ENCODE results near the gene SPSB2.
A peak's percentile ranks its signal among the peaks of the same experiment; 100 is the strongest.

SPSB2 gene

DNA sequence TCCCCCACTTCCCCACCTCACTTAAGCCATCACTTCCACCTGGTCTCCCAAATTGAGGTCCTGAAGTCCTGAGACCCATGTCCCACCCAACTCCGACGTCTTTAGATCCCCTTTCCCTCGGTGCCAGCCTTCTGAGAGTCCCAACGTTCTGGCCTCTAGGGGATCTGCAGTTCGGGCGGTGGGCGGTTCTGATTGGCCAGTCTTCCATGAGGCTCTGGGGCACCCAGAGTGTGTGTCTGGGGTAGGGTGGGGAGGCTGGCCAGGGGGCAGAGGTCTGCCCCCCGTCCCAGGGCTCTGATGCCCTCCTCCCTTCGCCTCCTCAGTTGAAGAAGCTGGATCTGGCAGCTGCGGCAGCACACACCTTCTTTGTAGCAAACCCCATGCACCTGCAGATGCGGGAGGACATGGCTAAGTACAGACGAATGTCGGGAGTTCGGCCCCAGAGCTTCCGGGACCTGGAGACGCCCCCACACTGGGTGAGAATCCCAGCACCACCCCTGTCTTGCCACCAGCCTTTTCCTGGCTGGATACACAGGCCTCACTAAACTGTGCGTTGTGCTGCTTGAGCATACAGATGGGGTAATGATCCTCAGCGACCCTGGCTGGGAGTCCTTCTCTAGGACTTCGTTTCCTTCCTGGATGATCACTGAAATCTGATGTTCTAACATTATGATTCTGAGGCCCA lies 43.4 kb downstream of the SPSB2 start:
- no peak for DNase-seq (ENCODE audit: low read depth, low spot score)
- H3K9me3 ChIP-seq (ENCODE audit: low read depth, low read length), result no peaks in the 10 kb centered on the region
- peak overlapping the region; percentile 72 for H3K9ac ChIP-seq (ENCODE audit: insufficient read length)
- no peak overlapping the region for H3K27ac ChIP-seq
- TF ChIP-seq FOXP2 (optimal IDR thresholded peaks at IDR 0.05; ENCODE audit: control extremely low read depth, extremely low read length, insufficient read depth) (no peak), POLR2AphosphoS5 (IDR thresholded peaks at IDR 0.05; ENCODE audit: borderline replicate concordance, low read depth, low read length) (0 out of 2 replicates have a peak, but pooled peaks have one; percentile 18)
- peak overlapping the region; percentile 93 for H3K4me3 ChIP-seq
- peaks cover 5% of the 10 kb centered on the region; the same call in 1 of the 2 replicates for H3K36me3 ChIP-seq (ENCODE audit: insufficient read depth, low read length)

DNA sequence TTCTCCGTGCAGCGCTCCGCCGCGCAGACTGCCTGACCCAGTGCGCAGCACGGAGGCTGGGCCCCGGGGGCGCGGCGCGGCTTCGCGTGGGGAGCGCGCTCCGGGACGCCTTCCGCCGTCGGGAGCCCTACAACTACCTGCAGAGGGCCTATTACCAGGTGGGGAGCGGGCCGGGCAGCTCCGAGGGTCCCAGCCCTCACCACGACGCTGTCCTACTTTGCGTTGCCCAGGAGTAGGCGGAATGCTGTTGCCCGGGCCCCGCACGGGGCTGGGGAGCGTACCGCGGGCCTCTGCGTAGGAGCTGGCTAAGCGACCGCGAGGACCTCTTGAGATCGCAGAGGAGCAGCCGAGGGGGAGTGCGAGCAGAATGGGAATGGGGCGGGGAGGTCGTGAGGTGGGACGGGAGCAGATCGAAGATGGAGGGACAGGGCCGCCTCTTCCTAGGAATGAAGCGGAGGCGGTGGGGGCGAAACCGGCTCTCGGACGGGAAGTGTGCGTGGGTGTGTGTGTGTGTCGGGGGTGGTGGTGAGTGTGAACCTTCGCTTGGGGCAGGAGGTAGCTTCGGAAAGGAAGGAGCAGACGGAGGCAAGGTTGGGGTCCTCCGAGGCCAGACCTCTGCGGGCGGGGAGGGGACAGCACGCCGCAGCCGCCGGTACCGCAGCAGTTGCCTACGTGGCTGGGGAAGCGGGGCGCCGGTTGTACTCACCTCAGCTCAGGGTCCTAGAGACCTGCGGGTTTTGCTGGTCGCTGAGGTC lies 44.1 kb downstream of the SPSB2 start:
- H3K9me3 ChIP-seq (ENCODE audit: low read depth, low read length), result no peaks in the 10 kb centered on the region
- peaks cover 5% of the 10 kb centered on the region; the same call in 1 of the 2 replicates for H3K36me3 ChIP-seq (ENCODE audit: insufficient read depth, low read length)
- no peak for DNase-seq (ENCODE audit: low read depth, low spot score)
- peak overlapping the region; percentile 72 for H3K9ac ChIP-seq (ENCODE audit: insufficient read length)
- peak overlapping the region; percentile 93 for H3K4me3 ChIP-seq
- H3K27ac ChIP-seq, result no peak overlapping the region
- no peak for TF ChIP-seq FOXP2 (optimal IDR thresholded peaks at IDR 0.05; ENCODE audit: control extremely low read depth, extremely low read length, insufficient read depth)
- TF ChIP-seq EZH2 (IDR thresholded peaks at IDR 0.05), result no peak
- TF ChIP-seq POLR2AphosphoS5 (IDR thresholded peaks at IDR 0.05; ENCODE audit: borderline replicate concordance, low read depth, low read length), result no peak

GRCh38 chr12:6827982-6828780 lies 44.9 kb downstream of the SPSB2 start, which contains the start of gene P3H3:
P3H3 (plus strand) TSS chr12:6828407; CDS start chr12:6828441, 34 bp downstream.
- Histone ChIP-seq H3K9me3 (ENCODE audit: low read depth, low read length) (no peaks in the 10 kb centered on the region), H3K4me3 (peak within 1 kb of the TSS; percentile 93), H3K9ac (ENCODE audit: insufficient read length) (peak within 1 kb of the TSS; percentile 72), H3K36me3 (ENCODE audit: insufficient read depth, low read length) (peaks cover 5% of the 10 kb centered on the region; the same call in 1 of the 2 replicates), H3K27ac (peak within 1 kb of the TSS; percentile 83)
- no peak for DNase-seq (ENCODE audit: low read depth, low spot score)
- TF ChIP-seq EZH2 (IDR thresholded peaks at IDR 0.05), result no peak
- TF ChIP-seq POLR2AphosphoS5 (IDR thresholded peaks at IDR 0.05; ENCODE audit: borderline replicate concordance, low read depth, low read length), result no peak; the same call in 1 of the 2 replicates
- no peak for TF ChIP-seq FOXP2 (optimal IDR thresholded peaks at IDR 0.05; ENCODE audit: control extremely low read depth, extremely low read length, insufficient read depth)

- peak; percentile 91 for TF ChIP-seq POLR2AphosphoS5 (IDR thresholded peaks at IDR 0.05; ENCODE audit: borderline replicate concordance, low read depth, low read length)
- TF ChIP-seq FOXP2 (optimal IDR thresholded peaks at IDR 0.05; ENCODE audit: control extremely low read depth, extremely low read length, insufficient read depth), result no peak
- no peak for TF ChIP-seq EZH2 (IDR thresholded peaks at IDR 0.05)
- Histone ChIP-seq H3K27ac (peak overlapping the region; percentile 83), H3K9me3 (ENCODE audit: low read depth, low read length) (no peaks in the 10 kb centered on the region), H3K9ac (ENCODE audit: insufficient read length) (peak overlapping the region; percentile 70), H3K4me3 (peak overlapping the region; percentile 74), H3K36me3 (ENCODE audit: insufficient read depth, low read length) (peaks cover 5% of the 10 kb centered on the region; the same call in 1 of the 2 replicates)
- peak; percentile 22 for DNase-seq (ENCODE audit: low read depth, low spot score)
Observed at GRCh38 chr12:6827437-6827911, 45.6 kb downstream of the SPSB2 start.

GRCh38 chr12:6826734-6827436 lies 46.2 kb downstream of the SPSB2 start:
- DNase-seq (ENCODE audit: low read depth, low spot score), result no peak
- peak overlapping the region; percentile 70 for H3K9ac ChIP-seq (ENCODE audit: insufficient read length)
- no peaks in the 10 kb centered on the region for H3K9me3 ChIP-seq (ENCODE audit: low read depth, low read length)
- H3K4me3 ChIP-seq, result peak overlapping the region; percentile 74
- no peak for TF ChIP-seq FOXP2 (optimal IDR thresholded peaks at IDR 0.05; ENCODE audit: control extremely low read depth, extremely low read length, insufficient read depth)
- no peak for TF ChIP-seq EZH2 (IDR thresholded peaks at IDR 0.05)
- no peak for TF ChIP-seq POLR2AphosphoS5 (IDR thresholded peaks at IDR 0.05; ENCODE audit: borderline replicate concordance, low read depth, low read length)
- peak overlapping the region; percentile 83 for H3K27ac ChIP-seq
- peaks cover 4% of the 10 kb centered on the region; the same call in 1 of the 2 replicates for H3K36me3 ChIP-seq (ENCODE audit: insufficient read depth, low read length)

DNA sequence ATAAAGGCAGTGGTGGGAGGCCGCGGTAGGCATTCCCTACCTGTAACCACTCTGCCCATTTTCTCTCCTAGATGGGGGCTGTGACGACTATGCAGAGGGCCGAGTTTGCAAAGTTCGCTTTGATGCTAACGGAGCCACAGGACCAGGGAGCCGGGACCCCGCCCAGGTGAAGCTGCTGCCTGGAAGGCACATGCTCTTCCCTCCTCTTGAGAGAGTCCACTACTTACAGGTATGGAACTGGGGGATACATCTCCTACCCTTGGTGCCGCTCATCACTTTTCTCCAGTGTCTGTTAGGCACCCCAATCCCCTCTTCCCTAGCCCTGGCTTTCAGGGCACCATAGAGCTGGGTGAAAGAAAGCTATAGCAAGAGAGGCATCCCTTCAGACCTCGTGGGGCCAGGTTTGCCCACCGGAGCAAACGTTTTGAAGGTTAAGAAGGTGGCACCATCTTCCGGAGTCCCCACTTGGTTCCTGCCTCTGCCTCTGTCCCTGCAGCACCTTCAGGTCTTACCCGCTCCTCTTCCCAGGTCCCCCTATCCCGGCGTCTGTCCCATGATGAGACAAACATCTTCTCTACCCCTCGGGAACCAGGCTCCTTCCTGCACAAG lies 46.9 kb downstream of the SPSB2 start:
- Histone ChIP-seq H3K9me3 (ENCODE audit: low read depth, low read length) (no peaks in the 10 kb centered on the region), H3K9ac (ENCODE audit: insufficient read length) (no peak overlapping the region), H3K4me3 (no peak overlapping the region), H3K36me3 (ENCODE audit: insufficient read depth, low read length) (no peaks in the 10 kb centered on the region; the same call in 1 of the 2 replicates), H3K27ac (no peak overlapping the region)
- no peak for TF ChIP-seq FOXP2 (optimal IDR thresholded peaks at IDR 0.05; ENCODE audit: control extremely low read depth, extremely low read length, insufficient read depth)
- TF ChIP-seq EZH2 (IDR thresholded peaks at IDR 0.05), result no peak
- no peak for TF ChIP-seq POLR2AphosphoS5 (IDR thresholded peaks at IDR 0.05; ENCODE audit: borderline replicate concordance, low read depth, low read length)
- no peak for DNase-seq (ENCODE audit: low read depth, low spot score)
